Neutrophil (primary cell): ENCODE measurements around the gene CPEB1.

Source experiments
- H3K27ac ChIP-seq: fragments of 200-600 bp; sonication (generic); 2 replicates; pipeline ENCODE4 v1.5.1; 2016; ENCODE audit warnings: mild to moderate bottlenecking, moderate library complexity
- H3K27me3 ChIP-seq: fragments of 200-600 bp; sonication (generic); 2 replicates; pipeline ENCODE4 v1.6.0; 2016; ENCODE audit warnings: mild to moderate bottlenecking
- H3K36me3 ChIP-seq: fragments of 200-600 bp; sonication (generic); 2 replicates; pipeline ENCODE4 v1.5.1; 2017
- H3K4me1 ChIP-seq, 2 experiments: fragments of 200-600 bp in 1 of 2; sonication (generic) in 1 of 2; 1 replicate in 1 of 2; 2 replicates in 1 of 2; pipeline versions ENCODE4 v1.5.1 to v1.6.1; 2013 to 2016; ENCODE audit warnings: low read depth in 1 of 2, low read length in 1 of 2, mild to moderate bottlenecking in 1 of 2, moderate library complexity in 1 of 2; ENCODE audit not compliant: control insufficient read depth in 1 of 2, insufficient read depth in 1 of 2
- H3K4me3 ChIP-seq, 2 experiments: fragments of 200-600 bp in 1 of 2; sonication (generic) in 1 of 2; 1 replicate in 1 of 2; 2 replicates in 1 of 2; pipeline ENCODE4 v1.5.1; 2013 to 2016; ENCODE audit warnings: low read depth in 1 of 2, low read length in 1 of 2, mild to moderate bottlenecking in 1 of 2, moderate library complexity in 1 of 2
- H3K9me3 ChIP-seq: fragments of 200-600 bp; sonication (generic); 2 replicates; pipeline ENCODE4 v1.5.1; 2016
- TF ChIP-seq, protein P1 (sequence below): fragments of 200-600 bp; sonication (generic); IDR thresholded peaks from 2 replicates; pipeline ENCODE4 v1.5.1; 2016; ENCODE audit warnings: antibody characterized with exemption

The CPEB1 gene

DNA sequence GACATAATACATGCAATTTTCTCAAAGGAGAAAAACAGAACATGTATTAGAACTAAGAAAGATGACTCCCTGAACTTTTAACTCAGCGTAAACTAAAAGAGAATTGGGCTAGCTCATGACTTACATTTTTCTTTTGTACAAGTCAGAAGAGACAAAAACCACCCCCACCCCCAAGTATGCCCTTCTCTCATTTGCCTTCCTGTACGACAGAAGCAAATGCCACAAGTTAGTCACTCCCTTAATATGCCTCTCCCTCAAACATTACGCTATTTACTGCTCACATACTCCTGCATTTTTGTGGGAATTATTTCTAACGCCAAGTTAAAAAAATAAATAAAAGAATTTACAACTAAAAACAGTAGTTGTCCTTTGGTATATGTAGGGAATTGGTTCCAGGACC is 22.0 kb downstream of the CPEB1 start:
- Histone ChIP-seq H3K4me1 (no peaks in the 10 kb centered on the region), H3K27ac (no peak overlapping the region), H3K4me3 (no peak overlapping the region), H3K27me3 (no peaks in the 10 kb centered on the region), H3K36me3 (no peaks in the 10 kb centered on the region), H3K9me3 (no peaks in the 10 kb centered on the region)
- TF ChIP-seq, protein P1, sequence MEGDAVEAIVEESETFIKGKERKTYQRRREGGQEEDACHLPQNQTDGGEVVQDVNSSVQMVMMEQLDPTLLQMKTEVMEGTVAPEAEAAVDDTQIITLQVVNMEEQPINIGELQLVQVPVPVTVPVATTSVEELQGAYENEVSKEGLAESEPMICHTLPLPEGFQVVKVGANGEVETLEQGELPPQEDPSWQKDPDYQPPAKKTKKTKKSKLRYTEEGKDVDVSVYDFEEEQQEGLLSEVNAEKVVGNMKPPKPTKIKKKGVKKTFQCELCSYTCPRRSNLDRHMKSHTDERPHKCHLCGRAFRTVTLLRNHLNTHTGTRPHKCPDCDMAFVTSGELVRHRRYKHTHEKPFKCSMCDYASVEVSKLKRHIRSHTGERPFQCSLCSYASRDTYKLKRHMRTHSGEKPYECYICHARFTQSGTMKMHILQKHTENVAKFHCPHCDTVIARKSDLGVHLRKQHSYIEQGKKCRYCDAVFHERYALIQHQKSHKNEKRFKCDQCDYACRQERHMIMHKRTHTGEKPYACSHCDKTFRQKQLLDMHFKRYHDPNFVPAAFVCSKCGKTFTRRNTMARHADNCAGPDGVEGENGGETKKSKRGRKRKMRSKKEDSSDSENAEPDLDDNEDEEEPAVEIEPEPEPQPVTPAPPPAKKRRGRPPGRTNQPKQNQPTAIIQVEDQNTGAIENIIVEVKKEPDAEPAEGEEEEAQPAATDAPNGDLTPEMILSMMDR, result no peak

DNA sequence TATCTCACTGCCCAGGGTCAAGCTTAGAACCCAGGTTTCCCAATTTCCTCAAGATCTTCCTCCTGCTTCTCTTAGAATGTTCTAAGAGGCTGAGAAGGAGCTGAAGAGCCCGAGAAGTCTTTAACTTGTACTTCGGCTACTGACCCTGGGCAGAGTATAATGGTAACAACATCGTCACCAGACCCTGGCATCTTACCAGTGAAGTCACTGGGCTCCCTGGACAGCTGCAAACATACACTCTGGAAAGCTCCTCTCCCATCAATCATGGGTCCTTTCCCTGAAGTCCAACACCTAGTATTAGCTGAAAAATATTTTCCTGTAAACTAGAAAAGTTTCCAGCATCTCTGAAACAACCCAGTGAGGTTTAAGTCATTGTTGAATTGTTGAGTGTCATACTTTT is 22.7 kb downstream of the CPEB1 start:
- no peaks in the 10 kb centered on the region for H3K27me3 ChIP-seq
- no peak overlapping the region for H3K27ac ChIP-seq
- TF ChIP-seq, protein P1, result no peak
- H3K36me3 ChIP-seq, result no peaks in the 10 kb centered on the region
- H3K4me1 ChIP-seq, result no peaks in the 10 kb centered on the region
- no peaks in the 10 kb centered on the region for H3K9me3 ChIP-seq
- H3K4me3 ChIP-seq, result no peak overlapping the region

DNA sequence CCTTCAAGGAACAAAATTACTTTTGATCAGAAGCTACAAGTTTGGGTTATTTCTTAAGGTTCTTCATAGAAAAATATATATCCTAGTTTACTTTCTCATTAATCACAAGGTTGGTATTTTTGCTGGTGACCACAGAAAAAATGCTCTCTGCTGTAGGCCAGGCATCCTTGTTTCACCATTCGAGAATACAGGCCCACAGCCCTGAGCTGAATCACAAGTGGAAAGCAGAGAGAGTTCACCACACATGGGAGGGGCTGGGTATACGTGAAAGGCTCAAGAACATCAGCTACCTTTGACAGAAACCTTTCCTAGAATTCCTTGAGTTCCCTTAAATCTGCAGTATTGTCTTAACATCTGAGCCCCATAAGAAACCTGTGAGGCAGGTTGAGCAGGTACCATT is 23.2 kb downstream of the CPEB1 start:
- Histone ChIP-seq H3K27me3 (no peaks in the 10 kb centered on the region), H3K27ac (no peak overlapping the region), H3K9me3 (no peaks in the 10 kb centered on the region), H3K4me1 (no peaks in the 10 kb centered on the region), H3K36me3 (no peaks in the 10 kb centered on the region), H3K4me3 (no peak overlapping the region)
- TF ChIP-seq, protein P1, result no peak

DNA sequence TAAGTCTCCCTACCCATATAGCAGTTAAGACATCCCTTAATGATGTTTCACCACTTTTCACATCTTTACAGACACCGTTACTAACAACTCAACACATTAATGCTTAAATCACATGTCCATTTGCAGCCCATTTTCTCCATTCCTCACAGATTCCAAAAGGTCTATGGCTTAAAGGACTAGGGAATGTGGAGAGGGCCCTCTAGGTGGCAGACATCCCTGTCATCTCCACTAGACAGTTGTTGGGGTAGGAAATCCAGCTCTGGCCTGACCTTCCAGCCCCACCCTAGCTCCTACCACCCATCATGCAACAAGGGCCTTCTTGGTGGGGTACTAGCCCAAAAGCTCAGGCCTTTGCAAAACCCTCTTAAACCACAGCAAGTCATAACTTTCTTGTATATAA is 25.2 kb downstream of the CPEB1 start:
- H3K9me3 ChIP-seq, result no peaks in the 10 kb centered on the region
- H3K27me3 ChIP-seq, result peaks cover 4% of the 10 kb centered on the region
- no peak overlapping the region for H3K4me3 ChIP-seq
- H3K27ac ChIP-seq, result no peak overlapping the region
- TF ChIP-seq, protein P1, result no peak
- H3K4me1 ChIP-seq, result no peaks in the 10 kb centered on the region
- H3K36me3 ChIP-seq, result no peaks in the 10 kb centered on the region

DNA sequence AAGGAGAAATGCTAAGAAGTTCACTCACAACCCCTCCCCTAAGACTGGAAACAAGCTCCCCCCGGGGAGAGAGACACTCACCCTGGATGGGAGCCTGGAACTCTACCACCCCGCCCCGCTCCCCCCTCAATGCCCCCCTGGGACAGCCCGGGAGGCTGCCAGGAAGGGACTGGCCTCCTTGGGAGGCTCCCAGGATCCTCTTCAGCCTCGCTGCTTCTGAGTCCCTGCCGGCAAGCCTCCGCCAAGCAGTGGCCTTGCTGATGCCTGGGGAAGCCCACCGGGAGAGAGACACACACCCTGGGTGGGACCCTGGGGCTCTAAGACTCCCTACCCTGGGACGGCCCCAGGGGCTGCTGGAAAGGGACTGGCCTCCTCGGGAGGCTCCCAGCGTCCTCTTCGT is 33.4 kb downstream of the CPEB1 start:
- no peaks in the 10 kb centered on the region for H3K36me3 ChIP-seq

More for the DNA sequence above, 33.4 kb downstream of the CPEB1 start:
- H3K27ac ChIP-seq, result no peak overlapping the region
- no peaks in the 10 kb centered on the region for H3K9me3 ChIP-seq
- TF ChIP-seq, protein P1, result no peak
- H3K4me3 ChIP-seq, result no peak overlapping the region
- peaks cover 21% of the 10 kb centered on the region for H3K27me3 ChIP-seq
- no peaks in the 10 kb centered on the region for H3K4me1 ChIP-seq
